Stimulated activated CD4-positive, alpha-beta T cell treated with anti-CD3 and anti-CD28 coated beads, Interleukin-15, amount 100 ng/mL, for 48 hours (primary cell): ENCODE measurements around the gene GZMB.
"Not testable (repeated sequence)": the region's sequence is repeated elsewhere in the genome, so short reads cannot be mapped to it uniquely, and the experiment has no call there.

Experiments
- DNase-seq, 2 donors: peaks; one replicate each; pipeline ENCODE4 v3.0.0-alpha.2; 2020; ENCODE audit warnings: low read depth in 2 of 2

GZMB gene

GRCh38 chr14:24631749-24632335 lies 2.1 kb downstream of the GZMB start:
- no peak for DNase-seq

- no peak for DNase-seq
Observed at GRCh38 chr14:24630872-24631477, 3.0 kb downstream of the GZMB start.

- no peak for DNase-seq
Observed at GRCh38 chr14:24630087-24630871, 3.7 kb downstream of the GZMB start.

- no peak for DNase-seq
Observed at GRCh38 chr14:24629521-24629920, 4.5 kb downstream of the GZMB start.

GRCh38 chr14:24613747-24614146 lies 20.2 kb downstream of the GZMB start:
- DNase-seq = no peak

GRCh38 chr14:24613241-24613640 lies 20.7 kb downstream of the GZMB start:
- DNase-seq = no peak

- DNase-seq = no peak
Observed at GRCh38 chr14:24612196-24612595, 21.8 kb downstream of the GZMB start.

- DNase-seq = no peak
Observed at GRCh38 chr14:24609655-24610344, 24.2 kb downstream of the GZMB start, which contains the start of gene GZMH. Gene GZMH (minus strand): TSS chr14:24609685. CDS start chr14:24609613, 72 bp downstream.

GRCh38 chr14:24607635-24608514 lies 26.1 kb downstream of the GZMB start:
- no peak for DNase-seq

GRCh38 chr14:24607081-24607480 lies 26.9 kb downstream of the GZMB start:
- no peak for DNase-seq

GRCh38 chr14:24606297-24606696 lies 27.7 kb downstream of the GZMB start:
- DNase-seq = no peak

- DNase-seq = peak; percentile 51 to 69
Observed at GRCh38 chr14:24605435-24606190, 28.4 kb downstream of the GZMB start.

GRCh38 chr14:24597403-24597802 lies 36.6 kb downstream of the GZMB start:
- no peak for DNase-seq

GRCh38 chr14:24595073-24595808 lies 38.7 kb downstream of the GZMB start:
- no peak for DNase-seq

GRCh38 chr14:24591004-24591403 lies 43.0 kb downstream of the GZMB start:
- not testable (repeated sequence) for DNase-seq

GRCh38 chr14:24584402-24584801 lies 49.6 kb downstream of the GZMB start:
- DNase-seq = not testable (repeated sequence)
